Activated CD4-positive, alpha-beta T cell treated with anti-CD3 and anti-CD28 coated beads, Interleukin-10, Interleukin-2, amounts not matched to agents 100 ng/mL and 50 ng/mL, durations not matched to agents 16 hours and 8 hours (primary cell): ENCODE data around the gene GSE1.

Experiments used
- DNase-seq: peaks from one replicate; pipeline ENCODE4 v3.0.0-alpha.2; 2020

GSE1 gene

DNA sequence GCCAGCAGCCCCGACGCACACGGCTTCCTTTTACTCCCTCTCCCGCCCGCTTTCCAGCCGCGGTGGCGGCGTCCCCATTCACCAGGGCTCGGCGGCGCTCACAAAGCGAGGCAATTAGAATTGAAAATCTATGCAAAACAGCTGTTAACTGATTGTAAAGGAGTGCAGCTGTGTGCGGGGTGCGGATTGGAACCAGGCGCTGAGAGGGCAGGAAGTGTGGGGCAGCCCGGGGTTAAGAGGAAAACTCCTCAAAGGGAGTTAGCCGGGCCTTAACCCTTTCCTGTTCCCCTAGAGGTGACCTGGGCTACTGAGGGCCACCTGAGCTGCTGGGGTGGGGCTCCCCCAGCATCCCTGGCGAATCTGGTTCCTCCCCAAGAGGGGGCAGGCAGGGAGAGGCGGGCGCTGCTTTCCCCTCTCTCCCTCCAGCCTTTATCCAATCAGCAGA is 5.8 kb upstream of the GSE1 start:
- DNase-seq, result no peak

DNA sequence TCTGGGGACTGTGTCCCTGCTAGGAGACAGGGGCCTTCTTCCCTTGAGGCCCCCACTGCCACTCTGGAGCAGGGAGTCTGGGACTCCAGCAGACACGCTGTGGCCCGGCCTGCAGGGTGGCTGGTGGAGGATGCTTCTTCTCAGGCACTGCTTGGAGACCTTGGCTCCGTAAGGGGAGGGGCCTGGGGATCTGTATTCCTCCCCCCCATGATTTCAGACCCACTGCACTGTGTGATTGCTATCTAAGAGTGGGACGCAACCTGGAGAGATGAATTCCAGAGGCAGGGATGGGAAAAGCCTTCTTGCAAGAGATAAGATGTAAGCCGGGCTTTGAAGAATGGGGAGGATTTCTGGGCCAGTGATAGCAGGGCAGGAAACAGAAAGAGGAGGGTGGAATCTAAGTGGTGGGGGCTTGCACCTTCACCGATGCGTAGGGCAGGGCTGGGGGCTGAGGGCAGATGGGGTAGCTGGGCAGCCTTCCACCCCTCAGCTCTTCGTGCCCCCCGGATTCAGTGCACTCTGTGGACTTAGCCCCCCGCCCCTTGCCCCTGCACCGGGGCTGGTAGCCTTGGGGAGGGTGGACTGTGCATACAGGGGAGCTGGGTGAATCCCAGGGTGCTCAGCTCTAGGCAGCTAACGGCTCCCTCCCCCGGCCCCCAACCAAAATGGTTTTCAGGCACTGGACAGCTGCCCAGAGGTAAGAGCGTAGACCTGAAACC is 5.2 kb upstream of the GSE1 start:
- DNase-seq, result no peak

GRCh38 chr16:85608515-85608885 is 4.6 kb upstream of the GSE1 start:
- no peak for DNase-seq

DNA sequence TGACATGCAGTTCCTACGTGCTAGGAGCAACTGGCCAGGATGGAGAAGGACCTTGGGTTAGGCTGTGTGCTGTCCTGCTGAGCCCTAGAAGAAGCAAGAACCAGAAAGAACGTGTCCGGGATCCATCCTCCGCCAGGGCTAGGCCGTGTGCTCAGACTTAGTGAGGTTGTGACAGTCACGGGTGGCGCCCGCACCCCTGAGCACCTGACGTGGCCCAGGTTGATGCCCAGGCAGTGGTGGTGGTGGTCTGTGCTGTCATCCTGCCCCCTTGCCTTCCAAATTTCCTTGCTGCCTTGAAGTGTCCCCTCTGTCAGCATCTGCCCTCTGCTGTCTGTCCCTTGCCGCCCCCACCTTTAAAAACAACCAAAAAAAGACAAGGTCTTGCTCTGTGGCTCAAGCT is 4.2 kb upstream of the GSE1 start:
- no peak for DNase-seq

DNA sequence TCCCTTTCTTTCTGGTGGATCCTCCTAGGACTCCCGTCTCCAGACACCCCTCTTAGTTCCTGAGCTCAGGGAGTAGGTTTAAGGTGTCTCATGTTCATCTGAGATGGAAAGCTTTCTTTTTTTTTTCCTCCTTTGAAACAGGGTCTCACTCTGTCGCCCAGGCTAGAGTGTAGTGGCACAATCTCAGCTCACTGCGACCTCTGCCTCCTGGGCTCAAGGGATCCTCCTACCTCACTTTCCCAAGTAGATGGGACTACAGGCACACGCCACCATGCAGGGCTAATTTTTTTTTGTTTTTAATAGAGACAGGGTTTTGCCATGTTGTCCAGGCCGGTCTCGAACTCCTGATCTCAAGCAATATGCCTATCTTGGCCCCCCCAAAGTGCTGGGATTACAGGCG is 3.6 kb upstream of the GSE1 start:
- DNase-seq, result no peak

DNA sequence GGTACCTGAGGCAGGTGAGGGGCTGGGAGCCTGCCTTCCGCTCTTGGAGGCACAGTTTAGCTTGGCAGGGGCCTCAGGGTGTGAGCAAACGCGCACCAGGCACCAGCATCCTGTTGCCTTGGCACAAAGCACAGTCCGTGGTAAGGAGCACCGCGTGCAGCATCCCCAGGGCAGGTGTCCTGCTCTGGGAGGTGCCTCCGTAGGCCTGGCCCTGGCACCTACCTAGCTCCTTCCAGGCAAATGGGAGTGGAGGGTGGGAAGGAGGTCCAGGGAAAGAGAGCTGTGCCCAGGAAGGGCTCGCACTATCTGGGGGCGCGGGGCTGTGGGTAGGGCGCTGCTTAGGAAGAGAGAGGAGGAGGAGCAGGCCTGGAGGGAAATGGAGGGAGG is 3.1 kb upstream of the GSE1 start:
- no peak for DNase-seq

DNA sequence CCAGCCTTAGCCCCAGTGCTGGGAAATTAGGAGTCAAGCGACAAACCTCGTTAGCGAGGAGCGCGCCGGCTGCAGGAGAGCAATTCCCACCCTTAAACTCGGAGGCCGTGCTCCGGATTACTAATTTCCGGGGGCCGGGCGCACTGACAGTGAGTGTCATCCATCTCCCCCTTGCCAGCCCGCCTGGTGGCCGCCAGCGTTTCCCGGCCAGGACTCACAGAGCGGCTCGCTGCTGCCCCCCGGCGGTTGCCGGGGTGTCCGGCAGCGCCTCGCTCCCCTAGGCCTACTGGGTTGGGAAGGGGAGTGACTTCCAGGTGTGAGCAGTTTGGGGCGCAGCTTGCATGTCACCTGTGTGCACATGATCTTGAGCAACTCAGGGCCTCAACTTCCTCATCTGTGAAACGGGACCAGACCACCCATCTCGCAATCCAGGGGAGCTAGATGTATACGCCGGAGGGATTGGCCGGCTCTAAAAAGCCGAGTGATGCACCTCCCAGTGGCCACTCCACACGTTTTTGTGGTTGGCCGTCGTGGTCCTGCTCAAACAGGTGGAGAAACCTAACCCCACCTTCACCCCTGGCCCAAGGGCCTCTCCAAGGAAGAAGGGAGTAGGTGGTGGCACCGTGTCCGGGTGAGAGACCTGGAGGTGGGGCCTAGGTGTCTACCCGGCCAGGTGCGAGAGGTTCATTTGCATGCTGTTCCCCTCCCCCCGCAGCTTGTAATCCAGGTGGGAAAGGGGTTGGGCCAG is 2.5 kb upstream of the GSE1 start:
- peak; percentile 89 for DNase-seq

GRCh38 chr16:85611194-85611443 is 2.0 kb upstream of the GSE1 start:
- no peak for DNase-seq

- DNase-seq, result peak; percentile 33
These were observed 1.5 kb upstream of the GSE1 start for GRCh38 chr16:85611444-85612190.

DNA sequence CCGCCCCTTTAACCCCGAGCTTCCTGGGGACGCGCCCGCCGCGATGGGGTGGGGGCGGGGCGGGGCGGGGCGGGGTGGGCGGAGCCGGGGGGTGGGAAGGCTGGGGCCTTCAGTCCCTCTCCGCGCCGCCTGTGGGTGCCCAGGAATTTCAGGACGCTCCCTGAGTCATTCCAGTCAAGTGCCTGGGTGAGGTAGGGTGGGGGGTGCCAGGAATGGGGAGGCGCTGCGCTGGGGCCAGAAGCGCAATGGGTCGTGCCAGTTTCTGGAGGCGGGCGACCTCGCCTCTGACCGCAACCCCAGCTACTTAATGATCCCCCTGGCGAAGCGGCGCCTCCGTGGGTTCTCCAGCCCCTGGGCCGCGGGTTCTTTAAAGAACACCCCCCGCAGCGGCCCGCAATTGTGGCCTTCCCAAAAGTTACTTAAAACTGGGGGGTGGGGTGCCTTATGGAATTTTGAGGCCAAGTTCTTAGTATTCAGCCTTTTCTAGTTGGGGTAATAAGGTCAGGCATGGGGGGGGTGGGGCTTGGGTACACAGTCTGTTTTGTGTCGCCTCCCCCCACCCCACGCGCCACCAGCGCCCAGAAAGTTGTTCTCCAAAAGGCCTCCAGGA is 826 bp upstream of the GSE1 start:
- no peak for DNase-seq

DNA sequence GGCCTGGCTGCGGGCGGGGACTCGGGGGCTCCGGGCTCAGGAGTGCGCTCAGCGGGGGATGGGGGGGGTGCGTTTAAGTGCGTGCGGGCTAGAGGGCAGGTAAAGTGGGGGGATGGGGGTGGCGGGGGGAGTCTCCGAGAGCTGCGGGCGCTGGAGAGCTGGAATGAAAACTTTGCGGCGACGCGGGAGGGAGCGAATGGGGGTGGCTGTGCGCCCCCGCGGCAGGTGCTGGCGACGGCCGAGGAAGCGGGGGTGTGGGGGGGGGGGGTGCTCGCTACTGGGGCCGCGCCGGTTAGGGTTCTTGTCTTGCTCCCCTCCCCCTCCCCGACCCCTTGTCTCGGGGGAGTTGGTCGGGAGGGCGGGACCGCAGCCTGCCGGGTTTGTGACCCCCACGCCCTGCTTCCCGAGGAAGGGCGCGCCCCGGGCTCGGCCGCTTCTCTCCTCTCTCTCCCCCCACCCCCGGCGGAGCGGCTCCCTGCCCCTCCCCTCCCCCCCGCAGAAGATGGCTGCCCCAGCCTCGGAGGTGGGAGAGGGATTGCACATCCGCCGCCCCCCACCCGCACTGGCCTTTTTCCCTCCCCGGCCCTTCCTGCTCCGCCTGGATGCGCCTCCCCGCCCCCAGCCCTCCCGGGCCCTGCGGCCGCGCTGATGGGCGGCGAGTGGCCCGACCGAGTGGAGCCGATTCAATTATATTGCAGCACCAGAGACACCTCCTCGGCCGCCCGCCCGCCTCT is 649 bp downstream of the GSE1 start:
- no peak for DNase-seq

DNA sequence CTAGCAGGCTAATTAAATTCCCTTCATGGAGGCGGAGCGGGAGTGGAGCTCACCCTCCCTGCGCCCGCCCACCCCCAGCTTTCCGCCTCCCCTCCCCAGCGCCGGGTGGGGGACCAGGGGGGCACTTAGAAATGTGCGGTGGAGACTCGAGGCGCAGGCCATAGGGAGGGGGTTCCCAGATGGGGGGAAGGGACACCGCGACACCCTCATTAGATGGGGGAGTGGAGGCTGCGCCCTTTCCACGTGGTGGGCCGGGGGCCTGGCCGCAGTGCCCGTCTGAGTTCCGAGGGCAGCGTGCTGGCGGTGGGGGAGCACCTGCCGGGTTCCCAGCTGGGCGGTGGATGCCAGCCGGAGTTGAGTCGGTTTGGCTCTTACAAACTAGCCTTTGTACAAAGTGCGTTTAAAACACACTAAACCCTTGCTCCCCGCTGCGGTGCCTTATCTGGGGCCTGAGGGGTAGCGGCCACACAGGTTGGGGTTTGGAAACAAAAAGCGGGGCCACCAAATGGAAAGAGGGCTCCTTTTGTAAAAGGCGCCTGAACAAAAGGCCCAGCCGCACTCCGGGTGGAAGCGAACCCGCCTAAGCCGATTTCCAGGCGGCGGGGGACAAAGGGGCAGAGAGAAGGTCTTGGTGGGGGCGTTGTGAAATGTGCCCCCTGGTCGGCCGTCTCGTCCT is 1.4 kb downstream of the GSE1 start:
- DNase-seq, result no peak

- peak; percentile 29 for DNase-seq
These were observed 2.1 kb downstream of the GSE1 start for GRCh38 chr16:85615014-85615851.

DNA sequence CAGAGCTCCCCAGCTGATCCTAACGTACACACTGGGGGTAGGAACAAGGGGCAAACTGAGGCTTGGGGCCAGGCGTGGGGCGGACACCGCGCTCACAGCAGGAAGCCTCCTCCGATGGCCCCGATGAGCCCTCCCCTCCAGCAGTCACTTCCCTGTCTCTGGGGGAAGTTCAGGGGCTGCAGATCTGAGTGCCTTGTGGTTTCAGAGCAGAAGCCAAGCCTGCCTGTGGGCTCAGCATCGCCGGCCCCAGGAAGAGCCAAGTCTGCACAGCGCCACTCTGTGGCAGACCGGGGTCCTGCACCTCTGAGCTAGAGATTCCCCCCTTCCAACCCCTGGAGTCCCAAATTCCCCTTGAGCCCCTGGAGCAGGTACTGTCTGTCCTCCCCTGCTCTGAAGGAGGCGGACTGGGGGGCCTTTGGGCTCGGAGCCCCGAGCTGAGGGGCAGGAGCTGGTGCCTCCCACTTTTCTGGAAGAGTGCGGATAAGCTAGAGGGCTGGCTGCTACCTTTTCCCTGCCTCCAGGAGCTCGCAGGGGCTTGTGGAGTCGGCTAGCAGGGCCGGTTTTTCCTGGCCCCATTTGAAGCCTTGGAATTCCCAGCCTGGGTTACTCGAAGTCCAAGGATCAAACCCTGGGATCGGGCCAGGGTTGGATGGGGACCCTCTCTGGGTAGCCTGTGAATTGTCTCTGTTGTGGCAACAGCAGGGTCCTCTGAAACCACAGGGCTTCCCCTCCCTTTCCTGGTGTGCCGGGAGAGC is 2.9 kb downstream of the GSE1 start:
- peak; percentile 77 for DNase-seq

GRCh38 chr16:85616607-85617321 is 3.6 kb downstream of the GSE1 start:
- no peak for DNase-seq

GRCh38 chr16:85617948-85618347 is 4.8 kb downstream of the GSE1 start:
- no peak for DNase-seq

DNA sequence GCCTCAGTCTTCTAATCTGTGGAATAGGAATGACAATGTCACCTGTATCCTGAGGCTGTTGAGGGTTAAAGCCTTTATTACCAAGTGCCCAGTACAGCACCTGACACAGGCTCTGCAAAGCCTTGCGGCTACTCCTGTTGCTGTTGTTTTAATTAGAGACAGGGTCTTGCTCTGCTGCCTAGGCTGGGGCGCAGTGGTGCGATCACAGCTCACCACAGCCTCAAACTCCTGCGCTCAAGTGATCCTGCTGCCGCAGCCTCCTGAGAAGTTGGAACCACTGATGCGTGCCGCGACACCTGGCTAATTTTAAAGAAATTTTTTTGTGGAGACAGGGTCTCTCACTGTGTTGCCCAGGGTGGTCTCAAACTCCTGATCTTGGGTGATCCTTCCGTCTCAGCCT is 5.4 kb downstream of the GSE1 start:
- no peak for DNase-seq

GRCh38 chr16:85619101-85619891 is 6.2 kb downstream of the GSE1 start:
- no peak for DNase-seq

DNA sequence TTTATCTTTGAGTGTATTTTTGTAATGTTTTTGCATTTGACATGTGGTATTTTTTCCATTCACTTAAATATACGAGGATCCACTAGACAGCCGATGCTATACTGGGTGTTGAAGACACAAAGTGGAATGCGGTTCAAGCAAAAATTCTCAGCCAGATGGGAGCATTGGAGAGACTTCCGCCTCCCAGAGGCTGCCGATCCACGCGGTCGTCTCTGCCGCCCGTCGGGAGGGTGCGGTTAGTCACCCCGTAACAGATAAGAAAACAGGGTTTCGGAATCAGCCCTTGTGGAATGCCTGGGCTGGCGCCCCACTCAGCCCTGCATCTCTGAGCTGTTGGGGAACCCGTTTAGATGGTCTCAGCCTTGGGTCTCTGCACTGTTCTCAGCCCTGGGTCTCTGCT is 7.3 kb downstream of the GSE1 start:
- no peak for DNase-seq
